ENCODE data around the gene EMP2.
"Not testable (repeated sequence)": the region's sequence is repeated elsewhere in the genome, so short reads cannot be mapped to it uniquely, and the experiment has no call there.

Gene EMP2, protein sequence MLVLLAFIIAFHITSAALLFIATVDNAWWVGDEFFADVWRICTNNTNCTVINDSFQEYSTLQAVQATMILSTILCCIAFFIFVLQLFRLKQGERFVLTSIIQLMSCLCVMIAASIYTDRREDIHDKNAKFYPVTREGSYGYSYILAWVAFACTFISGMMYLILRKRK

DNA sequence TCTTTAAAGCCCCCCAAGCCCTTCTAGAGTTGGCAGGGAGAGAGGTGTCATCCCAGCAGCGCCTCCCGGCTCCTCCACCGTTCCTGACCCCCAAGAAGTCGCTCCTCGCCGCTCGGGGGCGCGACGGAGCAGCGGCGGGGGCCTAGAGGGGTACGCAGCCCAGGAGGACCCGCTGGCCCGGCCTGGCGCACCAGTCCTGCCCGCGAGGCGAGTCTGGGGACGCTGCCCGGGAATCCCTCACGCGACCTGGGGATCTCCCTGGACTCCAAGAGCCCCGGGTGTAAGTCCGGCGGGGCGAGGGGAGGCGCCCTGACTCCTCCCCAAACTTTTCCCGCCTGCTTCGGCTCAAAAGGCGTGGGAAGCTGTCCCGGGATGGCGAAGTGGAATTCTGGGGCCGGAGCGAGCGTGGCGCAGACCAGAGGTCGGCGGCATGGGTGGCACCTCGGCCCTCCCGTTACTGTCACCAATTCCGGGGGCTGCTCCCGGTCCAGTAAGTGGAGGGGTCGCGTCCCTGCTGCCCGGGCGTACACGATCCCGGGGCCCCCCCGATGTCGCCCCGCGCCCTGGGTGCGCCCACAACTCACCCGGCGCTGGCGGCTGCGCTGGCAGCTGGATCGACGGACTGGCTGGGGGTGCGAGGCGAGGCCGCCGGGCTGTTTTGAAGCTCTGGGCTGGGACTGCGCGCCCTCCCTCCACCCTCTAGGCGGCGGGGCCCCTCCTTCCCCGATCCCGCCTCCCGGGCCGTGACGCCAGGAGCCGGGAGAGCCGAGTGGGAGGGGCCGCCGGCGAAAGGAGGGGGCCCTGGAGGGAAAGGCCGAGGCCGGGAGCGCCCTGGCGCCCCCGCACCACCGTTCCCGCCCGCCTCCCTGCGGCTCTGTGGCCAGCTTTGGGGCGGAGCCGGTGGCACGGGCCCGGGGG is at the start of gene EMP2:
Gene EMP2 (minus strand): TSS at position 634 of the 918 bp plus-strand sequence. CDS start 32,981 bp downstream, outside the sequence.
- DNase-seq (ENCODE audit: low read depth in 2 of 3, low spot score in 1 of 3): peak in 1 of 3 donors; percentile 1

DNA sequence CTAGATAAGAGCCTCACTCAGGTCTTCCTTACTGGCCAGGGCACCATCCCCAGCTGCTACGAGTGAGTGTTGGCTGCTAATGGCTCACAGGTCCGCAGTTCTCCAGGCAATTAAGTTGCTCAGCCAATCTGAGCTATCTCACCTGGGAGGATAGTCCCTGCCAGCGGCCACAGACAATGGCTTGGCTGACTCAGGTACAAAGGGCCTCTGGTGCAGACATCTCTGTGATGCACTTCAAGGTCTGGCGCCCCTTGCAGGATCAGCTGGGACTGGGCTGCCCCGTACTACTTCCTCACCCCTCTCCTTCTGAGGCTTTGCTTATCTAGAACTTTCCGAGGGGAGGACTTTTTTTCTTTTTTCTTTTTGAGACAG is 49.2 kb upstream of the EMP2 start:
- DNase-seq (ENCODE audit: low read depth in 2 of 3, low spot score in 1 of 3): no peak

DNA sequence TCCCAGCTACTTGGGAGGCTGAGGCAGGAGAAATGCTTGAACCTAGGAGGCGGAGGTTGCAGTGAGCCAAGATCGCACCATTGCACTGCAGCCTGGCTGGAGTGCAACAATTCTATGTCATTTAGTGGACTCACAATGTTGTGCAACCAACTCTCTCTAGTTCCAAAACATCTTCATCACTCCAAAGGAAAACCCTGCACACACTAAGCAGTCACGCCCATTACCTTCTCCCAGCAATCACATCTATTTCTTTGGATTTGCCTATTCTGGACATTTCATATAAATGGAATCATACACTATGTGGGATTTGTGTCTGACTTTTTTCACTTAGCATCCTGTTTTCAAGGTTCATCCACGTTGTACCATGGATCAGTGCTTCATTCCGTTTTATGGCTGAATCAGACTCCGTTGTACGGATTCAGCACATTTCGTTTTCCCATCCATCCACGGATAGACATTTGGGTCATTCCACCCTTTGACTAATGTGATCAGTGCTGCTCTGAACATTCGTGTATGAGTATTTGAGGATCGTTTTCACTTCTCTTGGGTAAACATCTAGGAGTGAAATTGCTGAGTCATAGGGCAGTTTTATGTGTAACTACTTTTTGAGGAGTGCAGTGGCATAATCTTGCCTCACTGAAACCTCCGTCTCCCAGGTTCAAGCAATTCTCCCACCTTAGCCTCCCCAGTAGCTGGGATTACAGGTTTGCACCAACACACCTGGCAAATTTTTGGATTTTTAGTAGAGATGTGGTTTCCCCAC is 45.4 kb upstream of the EMP2 start:
- DNase-seq (ENCODE audit: low read depth in 2 of 3, low spot score in 1 of 3): no peak

DNA sequence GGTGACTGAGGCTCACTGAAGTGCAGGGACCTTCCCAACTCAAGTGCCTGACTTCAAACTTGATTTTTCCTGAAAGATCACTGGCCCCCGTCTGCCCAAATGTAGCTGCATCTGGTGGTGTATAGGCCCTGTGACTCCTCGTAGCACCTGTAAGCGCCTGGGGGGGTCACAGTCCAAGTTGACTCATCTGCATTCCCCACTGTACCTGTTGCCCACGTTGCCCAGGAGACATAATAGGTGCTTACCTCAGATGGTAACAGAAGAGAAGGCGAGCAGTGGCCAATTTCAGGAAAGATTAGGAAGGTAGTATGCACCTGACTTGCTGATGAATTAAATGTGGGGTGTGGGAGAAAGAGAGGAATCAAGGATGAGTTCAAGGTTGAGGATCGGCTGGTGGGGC is 44.1 kb upstream of the EMP2 start:
- no peak for DNase-seq (ENCODE audit: low read depth in 2 of 3, low spot score in 1 of 3)

DNA sequence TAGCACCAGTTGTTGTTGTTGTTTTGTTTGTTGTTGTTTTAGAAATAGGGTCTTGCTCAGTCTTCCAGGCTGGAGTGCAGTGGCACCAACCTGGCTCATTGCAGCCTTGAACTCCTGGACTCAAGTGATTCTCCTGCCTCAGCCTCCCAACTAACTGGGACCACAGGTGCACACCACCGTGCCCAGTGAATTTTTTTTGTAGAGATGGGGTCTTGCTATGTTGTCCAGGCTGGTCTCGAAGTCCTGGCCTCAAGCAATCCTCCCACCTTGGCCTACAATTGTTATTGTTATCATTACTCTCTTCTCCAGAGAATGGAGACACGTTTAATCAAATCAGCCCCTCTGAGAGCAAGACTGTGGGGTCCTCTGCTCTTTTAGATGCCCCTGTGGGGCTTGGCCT is 42.7 kb upstream of the EMP2 start:
- no peak for DNase-seq (ENCODE audit: low read depth in 2 of 3, low spot score in 1 of 3)

DNA sequence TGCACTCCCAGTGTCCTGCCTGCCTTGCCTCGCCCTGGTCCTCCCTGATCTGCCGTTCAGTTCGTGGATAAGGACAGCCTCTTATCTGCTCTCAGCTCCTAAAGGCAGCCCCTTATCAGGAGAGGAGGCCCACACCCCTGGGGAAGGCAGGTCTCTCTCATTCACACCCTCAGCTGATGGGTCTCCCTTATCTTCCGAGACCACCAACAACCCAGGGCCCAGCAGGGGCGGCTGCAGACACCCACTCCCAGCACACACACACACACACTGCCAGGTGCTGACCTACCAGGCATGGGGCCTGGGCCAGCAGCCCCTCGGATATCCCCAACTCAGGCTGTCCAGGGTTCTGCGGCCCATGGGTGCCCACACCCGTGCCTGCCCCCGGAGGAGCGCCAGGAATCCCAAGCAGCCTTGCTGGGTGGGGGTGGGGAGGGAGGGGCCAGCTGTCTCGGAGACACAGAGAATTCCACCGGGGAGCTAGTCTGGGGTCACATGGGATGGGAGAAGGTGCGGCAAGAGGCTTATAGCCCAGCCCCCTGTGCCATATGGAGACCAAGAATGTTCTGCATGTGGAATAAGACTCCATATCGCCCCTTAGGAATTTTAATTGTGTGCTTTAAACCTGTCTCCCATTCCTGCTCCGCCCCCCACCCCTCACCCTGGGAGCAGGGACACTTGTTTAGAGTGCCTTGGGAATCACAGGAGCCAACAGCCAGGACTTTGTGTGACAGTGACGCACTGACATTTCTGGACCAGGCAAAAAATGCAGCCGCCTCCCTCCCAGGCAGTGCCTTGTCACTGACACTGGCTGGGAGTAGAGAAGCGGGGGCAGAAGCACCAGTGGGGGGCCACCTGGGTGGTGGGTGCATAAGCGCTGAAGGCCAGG is 41.9 kb upstream of the EMP2 start:
- no peak for DNase-seq (ENCODE audit: low read depth in 2 of 3, low spot score in 1 of 3)

DNA sequence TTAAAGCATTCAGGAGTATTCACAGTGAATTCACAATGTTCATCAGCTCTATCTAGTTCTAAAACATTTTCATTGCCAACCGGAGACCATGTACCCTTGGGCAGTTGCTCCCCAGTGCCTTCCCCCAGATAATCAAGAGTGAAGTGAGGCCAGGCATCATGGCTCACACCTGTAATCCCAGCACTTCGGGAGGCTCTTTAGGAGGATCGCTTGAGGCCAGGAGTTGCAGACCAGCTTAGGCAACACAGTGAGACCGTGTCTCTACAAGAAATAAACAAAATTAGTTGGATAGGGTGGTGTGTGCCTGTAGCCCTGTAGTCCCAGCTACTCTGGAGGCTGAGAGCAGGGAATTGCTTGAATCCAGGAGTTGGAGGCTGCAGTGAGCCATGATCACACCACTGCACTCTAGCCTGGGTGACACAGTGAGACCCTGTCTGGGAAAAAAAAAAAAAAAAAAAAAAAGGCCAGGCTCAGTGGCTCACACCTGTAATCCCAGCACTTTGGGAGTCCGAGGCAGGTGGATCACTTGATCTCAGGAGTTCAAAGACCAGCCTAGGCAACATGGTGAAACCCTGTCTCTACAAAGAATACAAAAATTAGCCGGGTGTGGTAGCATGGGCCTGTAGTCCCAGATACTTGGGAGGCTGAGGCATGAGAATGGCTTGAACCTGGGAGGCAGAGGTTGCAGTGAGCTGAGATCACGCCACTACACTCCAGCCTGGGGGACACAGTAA is 41.0 kb upstream of the EMP2 start:
- not testable (repeated sequence) for DNase-seq (ENCODE audit: low read depth in 2 of 3, low spot score in 1 of 3)

DNA sequence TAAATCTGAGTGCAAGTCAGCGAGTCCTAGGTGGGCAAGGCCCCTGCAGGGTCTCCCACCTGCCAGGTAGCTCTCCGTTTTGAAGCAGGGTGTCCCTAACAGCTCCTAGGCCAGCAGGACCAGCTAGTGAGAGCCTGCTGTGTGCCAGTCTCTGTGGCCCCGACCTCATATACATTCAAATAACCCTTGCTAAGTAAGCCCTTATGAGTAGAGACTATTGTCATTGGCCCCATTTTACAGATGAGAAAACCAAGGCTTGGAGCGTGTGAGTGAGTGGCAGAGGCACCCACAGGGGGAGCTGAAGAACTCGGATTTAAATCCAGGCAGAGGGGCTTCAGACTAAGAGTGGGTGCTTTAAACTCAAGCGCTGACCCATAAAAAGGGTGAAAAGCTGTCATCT is 39.7 kb upstream of the EMP2 start:
- no peak for DNase-seq (ENCODE audit: low read depth in 2 of 3, low spot score in 1 of 3)

DNA sequence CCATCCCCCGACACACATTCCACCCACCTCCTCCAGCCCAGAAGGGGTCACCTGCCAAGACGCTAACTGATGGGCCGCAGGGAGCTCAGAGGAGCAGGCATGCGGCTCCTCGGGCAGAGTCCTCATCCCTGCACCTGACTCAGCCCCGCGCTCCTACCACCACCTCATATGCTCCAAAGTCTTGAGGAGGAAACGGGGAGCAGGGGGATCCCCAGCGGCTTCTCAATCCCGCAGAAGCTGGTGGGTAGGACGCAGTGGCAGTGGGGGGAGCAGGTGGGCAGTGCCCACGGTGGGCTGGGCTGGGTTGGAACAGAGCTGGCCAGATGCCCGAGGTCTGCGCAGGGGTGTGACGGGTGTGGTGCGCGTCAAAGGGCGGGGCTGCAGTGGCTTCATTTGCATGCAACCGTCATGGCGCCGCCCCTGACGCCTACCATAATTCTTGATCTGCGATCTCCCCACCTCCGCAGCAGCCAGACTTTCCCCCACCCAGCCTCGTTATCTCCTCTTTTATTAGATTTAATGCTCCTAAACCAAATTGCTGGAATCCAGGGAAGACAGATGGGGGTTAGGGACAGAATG is 39.0 kb upstream of the EMP2 start:
- DNase-seq (ENCODE audit: low read depth in 2 of 3, low spot score in 1 of 3): peak; percentile 3 to 4 (median 4)

DNA sequence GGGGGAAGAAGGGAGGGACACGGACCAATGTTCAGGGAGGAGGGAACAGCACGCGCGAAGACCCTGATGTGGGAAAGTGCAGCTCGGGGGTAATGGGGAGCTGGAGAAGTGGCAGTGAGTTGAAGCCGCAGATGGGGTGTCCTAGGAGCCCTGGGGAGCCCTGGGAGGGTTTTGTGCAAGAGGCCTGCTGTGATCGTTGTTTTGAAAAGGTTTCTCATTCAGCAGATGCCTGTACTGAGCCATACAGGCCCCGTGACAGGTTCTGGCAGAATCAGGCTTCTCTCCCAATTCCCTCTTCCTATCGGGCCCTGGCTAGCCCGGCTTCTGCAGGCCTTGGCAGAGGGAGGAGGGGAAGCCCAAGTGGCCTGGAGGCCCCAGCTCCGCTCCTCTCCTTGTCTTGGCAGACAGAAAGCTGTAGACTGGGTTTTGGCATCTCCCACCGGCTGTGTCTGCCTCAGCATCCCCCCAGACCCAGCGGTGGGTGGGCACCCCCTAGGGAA is 38.4 kb upstream of the EMP2 start:
- DNase-seq (ENCODE audit: low read depth in 2 of 3, low spot score in 1 of 3): no peak

DNA sequence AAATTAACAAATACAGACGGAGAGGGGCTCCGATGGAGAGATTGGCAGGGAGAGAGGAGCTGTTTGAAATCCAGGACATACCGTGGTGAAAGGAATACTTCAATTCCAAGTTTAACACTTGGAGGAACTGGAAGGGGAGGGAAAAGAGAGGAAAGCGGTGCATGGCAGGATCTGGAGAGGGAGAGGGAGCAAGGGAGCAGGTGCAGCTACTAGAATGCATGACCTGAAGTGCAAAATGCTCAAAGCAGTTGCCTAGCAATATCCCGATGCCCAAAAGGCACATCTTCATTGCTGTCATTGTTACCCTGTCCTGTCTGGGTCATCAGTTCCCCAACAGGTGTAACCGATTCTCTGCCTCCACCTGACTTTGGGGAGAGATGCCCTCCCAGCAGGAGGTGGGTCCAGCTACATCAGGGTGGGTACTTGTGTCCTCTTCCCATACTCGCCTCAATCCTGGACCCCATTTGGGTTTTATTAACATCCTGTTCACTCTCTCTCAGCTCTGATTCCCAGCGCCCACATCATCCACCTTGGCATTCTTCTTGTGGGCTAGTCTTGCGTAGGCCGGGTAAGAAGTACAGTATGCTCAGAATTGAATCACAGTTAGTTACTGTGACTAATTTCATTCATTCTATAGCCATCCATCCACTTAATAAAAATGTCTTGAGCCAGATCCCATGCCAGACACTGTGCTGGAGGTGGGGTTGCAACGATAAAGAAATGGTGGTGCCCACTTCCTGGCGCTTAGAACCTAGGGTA is 37.4 kb upstream of the EMP2 start:
- DNase-seq (ENCODE audit: low read depth in 2 of 3, low spot score in 1 of 3): no peak

DNA sequence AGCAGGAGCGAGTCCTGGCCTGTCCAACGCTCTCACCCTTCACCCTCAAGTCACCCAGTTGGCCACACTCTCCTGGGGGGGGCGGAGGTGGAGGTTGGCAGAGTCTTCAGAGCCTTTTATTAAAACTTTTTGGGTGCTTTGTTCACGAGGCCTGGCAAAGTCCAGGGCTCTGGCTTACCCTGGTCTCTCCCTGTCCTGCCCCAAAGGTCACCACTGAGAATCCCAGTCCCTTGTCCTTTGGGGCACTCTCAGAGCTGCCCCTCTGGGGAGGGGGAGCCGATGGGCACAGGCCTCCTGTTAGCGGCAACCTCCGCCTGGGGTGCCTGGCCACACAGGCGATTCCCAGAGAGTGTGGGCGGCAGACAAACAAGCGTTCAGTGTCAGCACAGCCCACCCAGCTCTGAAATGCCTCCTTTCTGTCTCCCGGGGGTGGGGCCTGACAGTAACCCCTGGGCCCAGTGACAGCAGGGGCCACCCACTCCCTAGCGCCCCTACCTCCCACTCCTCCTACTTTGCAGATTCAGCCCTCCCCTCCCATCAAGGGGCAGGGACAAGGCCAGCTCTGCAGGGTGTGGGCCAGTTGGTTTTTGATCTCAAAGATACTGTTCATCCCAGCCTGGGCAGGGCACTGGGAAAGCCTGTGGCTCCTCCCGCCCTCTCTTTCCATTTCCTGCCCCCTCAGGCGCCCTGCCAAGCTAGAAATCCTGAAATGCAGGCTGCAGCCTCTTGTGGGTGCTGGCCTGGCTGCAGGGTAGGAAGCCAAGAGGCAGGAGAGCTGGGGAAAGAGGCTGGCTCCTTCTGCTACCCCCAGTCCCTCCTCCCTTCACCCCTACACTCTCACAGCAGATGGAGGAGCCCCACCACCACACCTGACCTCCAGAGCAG is 36.6 kb upstream of the EMP2 start:
- no peak for DNase-seq (ENCODE audit: low read depth in 2 of 3, low spot score in 1 of 3)

DNA sequence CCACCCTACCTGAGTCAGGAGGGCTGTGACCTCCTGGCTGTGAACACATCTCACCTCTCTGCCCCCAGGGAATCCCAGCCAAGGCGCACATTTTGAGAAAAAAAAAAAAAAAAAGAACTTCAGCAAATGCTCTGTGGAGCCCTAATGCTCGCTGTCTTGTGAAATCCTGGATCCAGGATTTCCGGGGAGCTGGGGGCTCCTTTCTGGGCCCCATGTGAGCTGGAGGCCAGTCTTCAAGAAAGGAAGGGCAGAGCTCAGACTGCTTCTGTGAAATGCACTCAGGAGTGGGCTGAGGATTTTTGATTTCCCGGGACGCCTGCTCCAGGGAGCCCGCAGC is 36.0 kb upstream of the EMP2 start:
- no peak for DNase-seq (ENCODE audit: low read depth in 2 of 3, low spot score in 1 of 3)

DNA sequence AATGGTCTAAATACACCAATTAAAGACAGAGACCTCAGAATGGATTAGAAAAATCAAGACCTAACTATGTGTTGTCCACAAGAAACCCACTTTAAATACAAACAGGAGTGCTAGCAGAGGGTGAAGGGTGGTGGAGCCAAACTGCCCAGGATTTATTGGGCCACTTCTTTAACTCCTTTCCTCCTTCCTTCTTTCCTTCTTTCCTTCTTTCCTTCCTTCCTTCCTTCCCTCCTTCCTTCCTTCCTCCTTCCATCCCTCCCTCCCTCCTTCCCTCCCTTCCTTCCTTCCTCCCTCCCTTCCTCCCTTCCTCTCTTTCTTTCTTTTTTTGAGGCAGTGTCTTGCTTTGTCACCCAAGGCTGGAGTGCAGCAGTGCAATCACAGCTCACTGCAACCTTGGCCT is 34.3 kb upstream of the EMP2 start:
- no peak for DNase-seq (ENCODE audit: low read depth in 2 of 3, low spot score in 1 of 3)

DNA sequence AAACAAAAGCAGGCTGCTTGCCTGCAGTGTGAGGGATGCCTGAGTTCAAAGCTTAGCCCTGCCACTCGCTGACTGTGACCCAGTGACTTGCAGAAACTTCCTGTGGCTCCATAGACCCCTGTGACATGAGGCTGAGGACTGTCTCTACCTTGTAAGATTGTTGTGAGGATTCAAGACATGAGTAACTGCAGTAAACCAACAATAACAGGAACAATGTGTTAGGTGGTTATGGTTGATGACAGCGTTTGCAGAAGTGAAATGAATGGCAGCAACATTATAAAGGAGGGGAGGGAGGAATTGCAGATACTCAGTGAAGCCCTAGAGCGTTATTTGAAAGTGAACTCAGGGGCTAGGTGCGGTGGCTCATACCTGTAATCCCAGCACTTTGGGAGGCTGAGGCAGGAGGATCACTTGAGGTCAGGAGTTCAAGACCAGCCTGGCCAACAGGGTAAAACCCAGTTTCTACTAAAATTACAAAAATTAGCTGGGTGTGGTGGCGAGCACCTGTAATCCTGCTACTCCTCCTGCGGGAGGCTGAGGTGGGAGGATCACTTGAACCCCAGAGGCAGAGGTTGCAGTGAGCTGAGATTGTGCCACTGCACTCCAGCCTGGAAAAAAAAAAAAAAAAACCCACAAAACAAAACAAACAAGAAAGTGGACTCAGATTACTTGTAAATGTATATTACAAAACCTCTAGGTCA is 33.5 kb upstream of the EMP2 start:
- no peak for DNase-seq (ENCODE audit: low read depth in 2 of 3, low spot score in 1 of 3)

DNA sequence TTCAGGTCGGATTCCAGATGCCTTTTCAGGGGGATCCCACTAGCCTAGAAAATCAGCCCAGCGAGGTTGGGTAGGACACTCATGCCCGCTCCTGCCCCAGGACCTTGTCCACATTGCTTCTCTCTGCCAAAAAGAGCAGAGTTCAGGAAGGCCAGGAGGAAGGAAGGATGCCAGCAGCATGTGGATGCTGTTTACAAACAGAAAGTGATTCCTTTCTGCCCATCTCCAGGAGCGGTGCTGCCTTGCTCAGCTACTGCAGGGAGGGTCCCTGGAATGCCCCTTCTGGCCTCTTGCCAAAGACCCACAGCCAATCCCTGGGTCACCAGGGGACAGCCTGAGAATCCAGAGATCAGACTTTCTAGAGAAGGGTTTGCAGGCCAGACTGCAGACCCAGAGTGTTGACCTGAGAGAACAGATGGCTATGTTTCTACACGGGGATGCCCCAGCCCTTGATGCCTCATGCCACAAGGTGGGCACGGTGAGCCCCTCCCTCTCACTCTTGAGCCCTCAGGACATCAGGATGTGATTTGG is 32.3 kb upstream of the EMP2 start:
- no peak for DNase-seq (ENCODE audit: low read depth in 2 of 3, low spot score in 1 of 3)

DNA sequence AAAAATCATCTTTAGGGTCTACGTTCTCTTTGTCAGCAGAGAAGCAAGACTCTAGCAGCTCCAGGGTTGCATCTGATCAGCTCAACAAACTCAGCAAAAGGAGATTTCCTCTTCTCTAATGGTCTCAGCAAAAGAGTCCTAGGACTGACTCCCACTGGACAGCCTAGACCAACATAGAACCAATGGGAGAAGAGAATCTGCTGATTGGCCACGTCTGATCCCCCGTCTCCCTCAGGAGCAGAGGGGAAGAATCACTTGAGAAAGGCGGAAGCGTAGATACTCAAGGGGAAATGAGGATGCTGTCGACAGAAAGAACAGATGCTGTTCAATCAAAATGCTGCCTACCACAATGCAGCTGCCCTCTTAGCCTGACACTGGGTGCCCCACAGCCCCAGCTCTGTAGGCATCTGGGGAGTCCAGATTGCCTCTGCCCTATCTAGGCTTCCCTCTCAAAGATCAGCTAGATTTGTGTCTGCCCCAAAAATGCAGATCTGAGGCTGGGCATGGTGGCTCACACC is 31.5 kb upstream of the EMP2 start:
- DNase-seq (ENCODE audit: low read depth in 2 of 3, low spot score in 1 of 3): no peak

All from stimulated activated CD4-positive, alpha-beta T cell treated with anti-CD3 and anti-CD28 coated beads, Interleukin-12 subunit alpha, Interleukin-12 subunit beta, amount 100 ng/mL, for 48 hours (primary cell).